Neural cell (in vitro differentiated cells): ENCODE data around the gene ATP6V0E2. TPM values are rescaled to one million over a fixed set of nuclear protein-coding genes. Genes with fewer than 3 reads are reported as not detected.

ENCODE experiments used
- H2AFZ ChIP-seq: fragments of 200-600, 300-800 bp; sonication (generic), shearing (Covaris generic); 2 replicates; pipeline ENCODE4 v1.6.0; 2014; ENCODE audit warnings: low read depth, mild to moderate bottlenecking, antibody characterized with exemption, low read length, moderate library complexity
- H3F3A ChIP-seq: fragments of 200-600 bp; shearing (Covaris generic); 2 replicates; pipeline ENCODE4 v1.6.1; 2016; ENCODE audit warnings: mild to moderate bottlenecking, moderate library complexity, mixed read lengths, antibody characterized with exemption, low read length; ENCODE audit not compliant: insufficient read depth, poor library complexity, severe bottlenecking
- H3K27ac ChIP-seq: fragments of 200-600, 300-800 bp; sonication (generic), shearing (Covaris generic); 2 replicates; pipeline ENCODE4 v1.5.1; 2014; ENCODE audit warnings: mild to moderate bottlenecking, low read length, moderate library complexity
- H3K27me3 ChIP-seq: fragments of 300-800, 200-600 bp; sonication (generic), shearing (Covaris generic); 2 replicates; pipeline ENCODE4 v1.6.0; 2014; ENCODE audit warnings: mild to moderate bottlenecking, low read depth, low read length, moderate library complexity; ENCODE audit not compliant: insufficient read depth
- H3K36me3 ChIP-seq: fragments of 300-800, 200-600 bp; sonication (generic), shearing (Covaris generic); 2 replicates; pipeline ENCODE4 v1.5.1; 2014; ENCODE audit warnings: mild to moderate bottlenecking, antibody characterized with exemption, low read length, moderate library complexity; ENCODE audit not compliant: insufficient read depth
- H3K4me2 ChIP-seq: fragments of 300-800, 200-600 bp; sonication (generic), shearing (Covaris generic); 2 replicates; pipeline ENCODE4 v1.6.0; 2014; ENCODE audit warnings: mild to moderate bottlenecking, low read length
- H3K4me3 ChIP-seq: fragments of 300-800, 200-600 bp; sonication (generic), shearing (Covaris generic); 2 replicates; pipeline ENCODE4 v1.5.1; 2014; ENCODE audit warnings: mild to moderate bottlenecking, low read length, moderate library complexity
- H3K79me2 ChIP-seq: fragments of 200-600 bp; shearing (Covaris generic); replicated peaks from 2 replicates; pipeline ENCODE4 v1.6.0; 2014; ENCODE audit warnings: mild to moderate bottlenecking, low read length, moderate library complexity; ENCODE audit not compliant: insufficient read depth
- H3K9ac ChIP-seq: fragments of 300-800, 200-600 bp; sonication (generic), shearing (Covaris generic); 2 replicates; pipeline ENCODE4 v1.6.1; 2016; ENCODE audit warnings: mild to moderate bottlenecking, low read length, mixed read lengths
- H3K9me2 ChIP-seq: fragments of 200-600 bp; shearing (Covaris generic); 2 replicates; pipeline ENCODE4 v1.6.1; 2016; ENCODE audit warnings: mild to moderate bottlenecking, low read length, mixed read lengths; ENCODE audit not compliant: insufficient read depth
- H3K9me3 ChIP-seq: fragments of 200-600, 300-800 bp; sonication (generic), shearing (Covaris generic); 2 replicates; pipeline ENCODE4 v1.6.1; 2016; ENCODE audit warnings: mild to moderate bottlenecking, mixed run types, low read length, moderate library complexity, mixed read lengths
- H4K20me1 ChIP-seq: fragments of 200-600 bp; shearing (Covaris generic); 2 replicates; pipeline ENCODE4 v1.6.1; 2016; ENCODE audit warnings: mild to moderate bottlenecking, mixed run types; ENCODE audit not compliant: insufficient read depth
- EP300 ChIP-seq: fragments of 450-650 bp; conservative IDR thresholded peaks from 2 replicates; pipeline ENCODE4 v1.6.1; 2014; ENCODE audit warnings: antibody characterized with exemption, mild to moderate bottlenecking, moderate library complexity; ENCODE audit not compliant: poor library complexity, severe bottlenecking
- EZH2 ChIP-seq: fragments of 200-600, 300-800 bp; shearing (Covaris generic), sonication (generic); IDR thresholded peaks from 2 replicates; pipeline ENCODE4 v1.6.1; 2014; ENCODE audit warnings: antibody characterized with exemption, low read length, borderline replicate concordance, mild to moderate bottlenecking; ENCODE audit not compliant: insufficient read depth, poor library complexity, severe bottlenecking
- MXI1 ChIP-seq: fragments of 450-650 bp; conservative IDR thresholded peaks from 2 replicates; pipeline ENCODE4 v1.6.1; 2014; ENCODE audit warnings: antibody characterized with exemption, mild to moderate bottlenecking; ENCODE audit not compliant: poor library complexity, severe bottlenecking
- POLR2AphosphoS5 ChIP-seq: IDR thresholded peaks from 2 replicates; pipeline ENCODE4 v1.6.1; 2012
- RAD21 ChIP-seq: fragments of 450-650 bp; conservative IDR thresholded peaks from 2 replicates; pipeline ENCODE4 v1.6.1; 2014; ENCODE audit warnings: antibody characterized with exemption, mild to moderate bottlenecking, moderate library complexity
- SMC3 ChIP-seq: fragments of 450-650 bp; conservative IDR thresholded peaks from 2 replicates; pipeline ENCODE4 v1.6.1; 2014; ENCODE audit warnings: antibody characterized with exemption, mild to moderate bottlenecking, moderate library complexity; ENCODE audit not compliant: poor library complexity
- TAF1 ChIP-seq: IDR thresholded peaks from 2 replicates; pipeline ENCODE4 v1.6.1; 2012; ENCODE audit warnings: low read depth
- polyA plus RNA-seq: library from polyadenylated mRNA; depleted of rRNA; stranded (reverse); fragments of >200 nt; gene quantifications from 2 replicates; pipeline ENCODE4 v1.2.3, GENCODE V29; 2014
- TF ChIP-seq, protein P1 (sequence below): fragments of 450-650 bp; IDR thresholded peaks from 2 replicates; pipeline ENCODE4 v1.5.1; 2014; ENCODE audit warnings: antibody characterized with exemption, mild to moderate bottlenecking, moderate library complexity; ENCODE audit not compliant: poor library complexity, severe bottlenecking
- TF ChIP-seq, protein P2 (sequence below): IDR thresholded peaks from 2 replicates; pipeline ENCODE4 v1.6.1; 2012; ENCODE audit warnings: borderline replicate concordance

ATP6V0E2 gene
- polyA plus RNA-seq, 1 donor from 2014 or later = 550 TPM

DNA sequence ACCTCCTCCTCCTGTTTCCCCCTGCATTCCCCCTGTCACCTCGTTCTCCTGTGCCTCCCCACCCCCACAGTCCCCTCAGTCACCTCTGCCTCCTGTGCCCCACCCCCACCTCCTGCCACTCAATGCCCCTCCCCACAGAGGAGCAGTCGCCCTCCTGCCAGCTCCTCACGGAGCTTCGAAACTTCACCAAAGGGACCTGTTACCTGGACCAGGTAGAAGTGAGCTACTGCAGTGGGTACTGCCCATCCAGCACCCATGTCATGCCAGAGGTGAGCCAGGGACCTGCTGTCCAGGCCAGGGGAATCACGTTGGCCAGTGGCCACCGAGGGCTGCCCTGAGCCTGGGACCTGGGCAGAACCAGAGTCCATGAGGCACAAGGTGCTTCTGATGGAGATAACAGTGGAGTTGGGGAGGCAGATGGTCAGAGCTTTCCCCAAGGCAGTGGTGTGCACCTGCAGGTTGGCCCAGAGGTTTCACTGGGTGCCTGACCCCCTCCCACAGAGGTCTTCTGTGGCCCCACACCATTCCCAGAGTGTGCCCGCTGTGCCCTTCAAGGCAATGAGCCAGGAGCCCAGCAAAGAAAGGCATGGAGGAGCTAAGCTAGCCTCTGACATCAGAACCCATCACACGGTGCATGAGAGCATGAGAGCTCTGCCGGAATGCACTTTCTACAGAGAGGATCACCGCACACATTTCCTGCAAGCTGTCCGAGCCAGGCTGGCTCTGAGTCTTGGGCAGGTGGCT is 42.6 kb upstream of the ATP6V0E2 start (continued):
- no peak for TF ChIP-seq EP300
- no peak for TF ChIP-seq POLR2AphosphoS5

DNA sequence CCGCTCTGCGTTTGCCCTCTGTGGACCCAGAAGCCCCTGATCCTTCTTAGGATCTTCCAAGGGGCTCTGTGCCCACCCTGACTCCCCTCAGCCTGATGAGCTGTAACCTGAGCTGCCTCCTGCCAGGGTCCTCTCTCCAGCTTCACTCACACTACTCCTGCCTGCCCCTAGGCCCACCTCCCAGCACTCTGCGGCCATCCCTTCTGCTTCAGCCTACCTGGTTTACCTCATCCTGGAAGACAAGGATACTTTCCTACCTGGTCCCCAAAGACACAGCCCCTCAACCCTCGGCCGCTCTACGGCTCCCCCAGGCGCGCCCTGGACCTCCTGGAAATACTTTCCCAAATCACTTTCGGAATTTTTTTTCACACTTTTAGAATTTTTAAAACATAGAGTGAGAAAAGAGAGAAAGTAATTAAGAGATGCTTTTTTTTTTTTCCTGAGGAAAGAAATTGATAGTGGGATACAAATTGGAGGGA is 42.0 kb upstream of the ATP6V0E2 start:
- no peak overlapping the region for H3K4me3 ChIP-seq
- H3F3A ChIP-seq = no peaks in the 10 kb centered on the region
- no peak overlapping the region for H2AFZ ChIP-seq
- H3K27me3 ChIP-seq = no peaks in the 10 kb centered on the region
- H4K20me1 ChIP-seq = no peaks in the 10 kb centered on the region
- H3K9ac ChIP-seq = no peak overlapping the region
- TF ChIP-seq POLR2AphosphoS5 (no peak), MXI1 (no peak), RAD21 (no peak), SMC3 (no peak), EZH2 (no peak), EP300 (no peak), TAF1 (no peak)
- TF ChIP-seq, protein P1, sequence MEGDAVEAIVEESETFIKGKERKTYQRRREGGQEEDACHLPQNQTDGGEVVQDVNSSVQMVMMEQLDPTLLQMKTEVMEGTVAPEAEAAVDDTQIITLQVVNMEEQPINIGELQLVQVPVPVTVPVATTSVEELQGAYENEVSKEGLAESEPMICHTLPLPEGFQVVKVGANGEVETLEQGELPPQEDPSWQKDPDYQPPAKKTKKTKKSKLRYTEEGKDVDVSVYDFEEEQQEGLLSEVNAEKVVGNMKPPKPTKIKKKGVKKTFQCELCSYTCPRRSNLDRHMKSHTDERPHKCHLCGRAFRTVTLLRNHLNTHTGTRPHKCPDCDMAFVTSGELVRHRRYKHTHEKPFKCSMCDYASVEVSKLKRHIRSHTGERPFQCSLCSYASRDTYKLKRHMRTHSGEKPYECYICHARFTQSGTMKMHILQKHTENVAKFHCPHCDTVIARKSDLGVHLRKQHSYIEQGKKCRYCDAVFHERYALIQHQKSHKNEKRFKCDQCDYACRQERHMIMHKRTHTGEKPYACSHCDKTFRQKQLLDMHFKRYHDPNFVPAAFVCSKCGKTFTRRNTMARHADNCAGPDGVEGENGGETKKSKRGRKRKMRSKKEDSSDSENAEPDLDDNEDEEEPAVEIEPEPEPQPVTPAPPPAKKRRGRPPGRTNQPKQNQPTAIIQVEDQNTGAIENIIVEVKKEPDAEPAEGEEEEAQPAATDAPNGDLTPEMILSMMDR = no peak
- TF ChIP-seq, protein P2, sequence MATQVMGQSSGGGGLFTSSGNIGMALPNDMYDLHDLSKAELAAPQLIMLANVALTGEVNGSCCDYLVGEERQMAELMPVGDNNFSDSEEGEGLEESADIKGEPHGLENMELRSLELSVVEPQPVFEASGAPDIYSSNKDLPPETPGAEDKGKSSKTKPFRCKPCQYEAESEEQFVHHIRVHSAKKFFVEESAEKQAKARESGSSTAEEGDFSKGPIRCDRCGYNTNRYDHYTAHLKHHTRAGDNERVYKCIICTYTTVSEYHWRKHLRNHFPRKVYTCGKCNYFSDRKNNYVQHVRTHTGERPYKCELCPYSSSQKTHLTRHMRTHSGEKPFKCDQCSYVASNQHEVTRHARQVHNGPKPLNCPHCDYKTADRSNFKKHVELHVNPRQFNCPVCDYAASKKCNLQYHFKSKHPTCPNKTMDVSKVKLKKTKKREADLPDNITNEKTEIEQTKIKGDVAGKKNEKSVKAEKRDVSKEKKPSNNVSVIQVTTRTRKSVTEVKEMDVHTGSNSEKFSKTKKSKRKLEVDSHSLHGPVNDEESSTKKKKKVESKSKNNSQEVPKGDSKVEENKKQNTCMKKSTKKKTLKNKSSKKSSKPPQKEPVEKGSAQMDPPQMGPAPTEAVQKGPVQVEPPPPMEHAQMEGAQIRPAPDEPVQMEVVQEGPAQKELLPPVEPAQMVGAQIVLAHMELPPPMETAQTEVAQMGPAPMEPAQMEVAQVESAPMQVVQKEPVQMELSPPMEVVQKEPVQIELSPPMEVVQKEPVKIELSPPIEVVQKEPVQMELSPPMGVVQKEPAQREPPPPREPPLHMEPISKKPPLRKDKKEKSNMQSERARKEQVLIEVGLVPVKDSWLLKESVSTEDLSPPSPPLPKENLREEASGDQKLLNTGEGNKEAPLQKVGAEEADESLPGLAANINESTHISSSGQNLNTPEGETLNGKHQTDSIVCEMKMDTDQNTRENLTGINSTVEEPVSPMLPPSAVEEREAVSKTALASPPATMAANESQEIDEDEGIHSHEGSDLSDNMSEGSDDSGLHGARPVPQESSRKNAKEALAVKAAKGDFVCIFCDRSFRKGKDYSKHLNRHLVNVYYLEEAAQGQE = no peak
- H3K4me2 ChIP-seq = no peak overlapping the region
- no peaks in the 10 kb centered on the region for H3K36me3 ChIP-seq
- H3K9me3 ChIP-seq = no peaks in the 10 kb centered on the region
- H3K9me2 ChIP-seq = no peaks in the 10 kb centered on the region
- no peak overlapping the region for H3K27ac ChIP-seq
- H3K79me2 ChIP-seq = no peaks in the 10 kb centered on the region

DNA sequence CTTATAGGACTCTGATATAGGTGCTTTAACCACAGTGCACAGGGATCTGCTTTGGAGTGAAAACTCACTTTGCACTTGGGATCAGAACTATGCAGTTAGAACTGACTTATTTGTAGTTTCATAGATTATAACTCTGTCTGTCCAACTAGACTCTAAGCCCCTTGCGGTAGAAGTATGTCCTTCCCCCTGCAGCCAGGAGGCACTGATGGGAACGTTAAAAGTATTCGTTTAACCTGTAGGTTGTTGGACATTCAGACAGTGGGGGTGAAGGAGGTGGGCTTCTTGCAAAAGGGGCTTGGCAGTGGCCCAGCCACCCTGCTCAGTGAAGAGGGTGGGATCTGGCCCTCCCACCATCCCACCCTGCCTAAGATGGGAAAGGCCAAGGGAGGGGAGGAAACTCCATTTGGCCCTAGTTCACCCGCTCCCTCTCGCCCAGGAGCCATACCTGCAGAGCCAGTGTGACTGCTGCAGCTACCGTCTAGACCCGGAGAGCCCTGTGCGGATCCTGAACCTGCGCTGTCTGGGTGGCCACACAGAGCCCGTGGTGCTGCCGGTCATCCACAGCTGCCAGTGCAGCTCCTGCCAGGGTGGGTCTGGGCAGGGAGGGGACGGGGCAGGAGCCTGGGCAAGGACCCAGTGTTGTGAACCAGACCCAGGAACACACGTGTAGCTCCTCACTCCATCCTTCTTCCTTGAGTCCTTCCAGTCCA is 41.3 kb upstream of the ATP6V0E2 start:
- Histone ChIP-seq H3K9me3 (no peaks in the 10 kb centered on the region), H3K27me3 (no peaks in the 10 kb centered on the region), H3K27ac (no peak overlapping the region), H4K20me1 (no peaks in the 10 kb centered on the region), H3F3A (no peaks in the 10 kb centered on the region), H3K4me2 (no peak overlapping the region), H3K79me2 (no peaks in the 10 kb centered on the region), H3K4me3 (no peak overlapping the region), H3K36me3 (no peaks in the 10 kb centered on the region), H3K9me2 (no peaks in the 10 kb centered on the region), H3K9ac (no peak overlapping the region), H2AFZ (no peak overlapping the region)
- TF ChIP-seq, protein P2 = no peak
- TF ChIP-seq EP300 (no peak), EZH2 (no peak), POLR2AphosphoS5 (no peak), RAD21 (no peak), MXI1 (no peak), TAF1 (no peak), SMC3 (no peak)
- TF ChIP-seq, protein P1 = no peak
